Ishikawa (cell line): ENCODE measurements around the gene IL1B.

ENCODE experiments used
- MAX ChIP-seq: IDR thresholded peaks from 2 replicates; pipeline ENCODE4 v1.6.1; 2012
- RAD21 ChIP-seq: IDR thresholded peaks from 2 replicates; pipeline ENCODE4 v1.6.1; 2012; ENCODE audit warnings: low read depth
- REST ChIP-seq: IDR thresholded peaks from 2 replicates; pipeline ENCODE4 v1.6.1; 2012; ENCODE audit warnings: low read depth, mild to moderate bottlenecking
- TAF1 ChIP-seq: IDR thresholded peaks from 2 replicates; pipeline ENCODE4 v1.6.1; 2012; ENCODE audit warnings: low read depth, mild to moderate bottlenecking
- TCF12 ChIP-seq: IDR thresholded peaks from 2 replicates; pipeline ENCODE4 v1.6.1; 2012; ENCODE audit warnings: low read depth
- TEAD4 ChIP-seq: IDR thresholded peaks from 2 replicates; pipeline ENCODE4 v1.6.1; 2012
- USF1 ChIP-seq: IDR thresholded peaks from 2 replicates; pipeline ENCODE4 v1.6.1; 2012
- YY1 ChIP-seq: IDR thresholded peaks from 2 replicates; pipeline ENCODE4 v1.6.1; 2012; ENCODE audit warnings: low read depth

GRCh38 chr2:112880091-112880531 lies 43.5 kb upstream of the IL1B start:
- TF ChIP-seq REST, result no peak
- TF ChIP-seq YY1, result no peak
- TF ChIP-seq TCF12, result no peak
- no peak for TF ChIP-seq MAX
- TF ChIP-seq TAF1, result no peak
- no peak for TF ChIP-seq TEAD4
- no peak for TF ChIP-seq USF1
- TF ChIP-seq RAD21, result no peak
